Thyroid gland (tissue), 4 donors: Measurements from ENCODE around the gene CFAP53.

Source experiments
- POLR2A ChIP-seq, 2 donors: fragments of 450-650 bp; IDR thresholded peaks; one replicate each; pipeline ENCODE4 v1.6.1; 2017; ENCODE audit warnings: antibody characterized with exemption in 2 of 2, mild to moderate bottlenecking in 2 of 2, moderate library complexity in 1 of 2
- TF ChIP-seq, protein P1 (sequence below), 6 experiments: fragments of 200-600 bp in 3 of 6; fragments of 450-650 bp in 3 of 6; sonication (generic) in 3 of 6; IDR thresholded peaks; one replicate each; pipeline ENCODE4 v1.5.1; 2016 to 2019; ENCODE audit warnings: antibody characterized with exemption in 6 of 6, mild to moderate bottlenecking in 2 of 6, inconsistent platforms in 1 of 6, moderate library complexity in 1 of 6

DNA sequence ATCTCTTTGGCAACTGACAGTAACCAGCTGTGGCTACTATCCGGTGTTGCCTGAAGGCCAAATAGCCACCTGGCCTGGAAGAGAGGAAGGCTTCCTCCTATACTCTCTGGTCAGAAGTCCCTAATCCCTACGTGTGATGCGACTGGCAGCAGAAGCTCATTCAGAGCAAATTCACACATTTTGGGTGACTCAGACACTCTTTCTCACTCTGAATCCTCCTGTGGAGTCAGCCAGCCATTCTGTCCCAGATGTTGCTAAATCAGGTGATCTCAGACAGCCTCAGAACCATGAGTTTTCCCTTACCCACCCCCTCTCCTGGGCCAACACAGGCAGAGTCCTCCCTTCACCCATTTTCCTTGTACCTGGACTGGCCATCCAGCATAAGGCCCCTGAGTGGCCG lies 34.7 kb downstream of the CFAP53 start:
- TF ChIP-seq, protein P1, sequence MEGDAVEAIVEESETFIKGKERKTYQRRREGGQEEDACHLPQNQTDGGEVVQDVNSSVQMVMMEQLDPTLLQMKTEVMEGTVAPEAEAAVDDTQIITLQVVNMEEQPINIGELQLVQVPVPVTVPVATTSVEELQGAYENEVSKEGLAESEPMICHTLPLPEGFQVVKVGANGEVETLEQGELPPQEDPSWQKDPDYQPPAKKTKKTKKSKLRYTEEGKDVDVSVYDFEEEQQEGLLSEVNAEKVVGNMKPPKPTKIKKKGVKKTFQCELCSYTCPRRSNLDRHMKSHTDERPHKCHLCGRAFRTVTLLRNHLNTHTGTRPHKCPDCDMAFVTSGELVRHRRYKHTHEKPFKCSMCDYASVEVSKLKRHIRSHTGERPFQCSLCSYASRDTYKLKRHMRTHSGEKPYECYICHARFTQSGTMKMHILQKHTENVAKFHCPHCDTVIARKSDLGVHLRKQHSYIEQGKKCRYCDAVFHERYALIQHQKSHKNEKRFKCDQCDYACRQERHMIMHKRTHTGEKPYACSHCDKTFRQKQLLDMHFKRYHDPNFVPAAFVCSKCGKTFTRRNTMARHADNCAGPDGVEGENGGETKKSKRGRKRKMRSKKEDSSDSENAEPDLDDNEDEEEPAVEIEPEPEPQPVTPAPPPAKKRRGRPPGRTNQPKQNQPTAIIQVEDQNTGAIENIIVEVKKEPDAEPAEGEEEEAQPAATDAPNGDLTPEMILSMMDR (IDR thresholded peaks at IDR 0.05): no peak
- TF ChIP-seq POLR2A (IDR thresholded peaks at IDR 0.05): no peak
